HS-27A (cell line): ENCODE data around the gene CYP46A1.

Experiments used
- DNase-seq: peaks from one replicate; pipeline ENCODE4 v3.0.0-alpha.2; 2012; ENCODE audit warnings: low read depth, missing footprints

Gene CYP46A1

DNA sequence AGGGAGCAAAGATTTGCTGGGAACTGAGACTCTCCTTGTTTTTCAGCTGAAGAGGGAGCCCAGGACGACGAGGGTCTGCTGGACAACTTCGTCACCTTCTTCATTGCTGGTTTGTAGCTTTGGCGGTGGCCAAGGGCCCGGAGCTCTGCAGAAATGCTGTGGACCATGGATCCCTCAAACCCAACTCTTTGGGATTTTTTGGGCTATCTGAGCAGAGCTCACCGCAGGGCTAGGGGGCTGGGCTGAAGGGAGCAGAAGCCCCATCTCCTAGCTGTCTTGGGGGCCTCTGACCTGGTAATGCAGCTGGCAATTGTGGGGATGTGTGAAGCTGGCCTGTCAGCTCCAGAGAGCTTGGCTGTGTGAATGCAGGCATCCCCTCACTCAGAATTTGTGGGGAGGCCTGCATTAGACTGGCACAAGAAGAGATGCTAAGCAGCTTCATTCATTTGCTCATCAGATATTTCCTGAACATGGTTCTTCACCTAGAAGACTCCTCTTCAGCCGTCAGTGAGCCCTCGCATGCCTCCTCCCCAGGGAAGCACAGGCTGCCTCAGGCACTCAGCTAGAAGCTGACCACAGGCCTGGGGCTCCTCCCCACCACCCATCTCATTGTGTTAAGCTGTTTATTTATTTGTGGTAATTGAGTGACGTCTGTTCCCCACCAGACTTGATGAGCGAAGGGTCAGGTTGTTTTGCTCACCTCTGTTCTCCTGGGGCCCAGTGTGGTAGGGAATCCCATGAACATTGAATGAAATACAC, 32.2 kb downstream of the CYP46A1 start:
- DNase-seq, result no peak

DNA sequence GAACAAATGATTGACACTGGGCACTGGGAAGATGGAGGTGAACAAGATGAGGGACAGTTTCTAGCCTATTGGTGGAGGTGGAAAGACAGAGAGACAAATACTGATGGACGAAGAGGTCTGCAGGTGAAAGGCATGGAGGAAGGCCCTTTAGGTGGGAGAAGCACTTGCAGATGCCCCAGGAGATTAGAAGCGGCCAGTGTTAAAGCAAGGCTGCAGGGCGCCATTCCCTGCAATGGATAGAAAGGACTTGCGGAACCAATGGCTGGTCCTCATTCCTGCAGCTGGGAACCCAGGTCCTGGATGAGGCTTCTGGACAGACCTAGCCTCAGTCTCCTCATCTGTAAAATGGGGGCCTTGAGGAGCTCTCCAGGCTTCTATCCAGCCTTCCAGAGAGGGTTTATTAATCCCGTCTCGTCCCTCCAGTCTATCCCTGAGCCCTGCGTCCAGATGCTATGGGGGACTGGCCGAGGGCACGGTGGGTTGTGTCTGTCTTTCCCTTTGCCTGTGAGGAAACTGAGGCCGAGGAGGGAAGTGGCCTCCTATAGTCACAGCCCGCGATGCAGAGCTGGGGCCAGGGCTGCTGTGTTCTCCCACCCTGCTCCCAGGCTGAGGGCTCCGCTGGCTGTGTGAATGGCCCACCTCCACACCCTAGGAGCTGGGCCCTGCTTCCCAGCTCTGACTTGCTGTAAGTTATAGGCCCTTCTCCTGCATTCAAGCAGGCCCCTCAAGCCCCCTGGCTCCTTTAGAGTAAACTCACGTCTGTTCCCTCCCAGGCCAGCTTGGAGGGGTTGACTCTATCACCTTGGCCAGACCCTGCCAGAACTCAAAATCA, 33.0 kb downstream of the CYP46A1 start:
- no peak for DNase-seq

DNA sequence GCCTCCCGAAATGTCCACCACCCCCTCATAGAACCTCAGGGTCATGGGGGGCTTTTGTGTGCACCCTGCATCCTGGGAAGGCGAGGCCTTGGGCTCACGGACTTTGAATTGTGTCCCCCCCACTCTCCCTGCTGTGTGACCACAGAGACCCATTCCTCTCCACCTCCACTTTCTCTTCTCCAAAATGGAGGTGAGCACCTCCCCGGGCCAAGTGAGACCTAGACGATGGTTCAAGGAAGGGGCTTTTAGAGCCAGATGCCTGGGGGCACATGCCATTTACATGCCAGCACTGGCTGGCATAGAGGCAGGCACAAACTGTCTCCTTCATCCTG, 33.5 kb downstream of the CYP46A1 start:
- no peak for DNase-seq

DNA sequence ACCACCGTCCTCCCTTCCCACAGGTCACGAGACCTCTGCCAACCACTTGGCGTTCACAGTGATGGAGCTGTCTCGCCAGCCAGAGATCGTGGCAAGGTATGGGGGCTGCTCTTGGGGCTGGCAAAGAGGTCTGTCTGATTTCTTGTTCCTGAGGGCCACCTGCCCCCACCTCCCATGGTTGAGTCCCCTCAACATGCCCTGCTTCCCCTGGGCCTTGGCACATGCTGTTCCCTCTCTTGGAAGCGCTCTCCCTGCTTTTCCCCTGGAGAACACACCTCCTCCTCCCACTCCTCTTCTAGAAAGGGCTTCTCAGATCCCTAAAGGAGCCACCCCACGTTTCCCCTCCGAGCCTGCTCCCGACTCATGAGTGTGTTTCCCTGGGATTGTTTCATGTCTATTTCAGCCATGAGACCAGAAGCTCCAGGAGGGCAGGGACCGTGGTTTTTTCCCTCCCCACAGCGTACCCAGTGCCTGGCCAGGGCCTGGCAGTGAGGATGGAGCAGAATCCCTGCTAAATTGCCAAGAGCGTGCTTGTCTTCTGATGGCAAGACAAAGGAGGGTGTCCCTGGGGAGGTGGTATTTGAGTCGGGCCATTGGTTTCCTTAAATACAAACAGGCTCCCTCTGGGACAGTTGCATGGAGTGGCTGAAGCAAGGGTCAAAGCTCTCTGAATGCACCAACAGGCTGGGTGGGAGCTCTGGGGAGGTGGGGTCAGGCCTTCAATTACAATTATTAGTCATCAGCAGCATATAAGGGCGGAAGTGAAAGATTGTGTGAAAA, 34.1 kb downstream of the CYP46A1 start:
- no peak for DNase-seq

DNA sequence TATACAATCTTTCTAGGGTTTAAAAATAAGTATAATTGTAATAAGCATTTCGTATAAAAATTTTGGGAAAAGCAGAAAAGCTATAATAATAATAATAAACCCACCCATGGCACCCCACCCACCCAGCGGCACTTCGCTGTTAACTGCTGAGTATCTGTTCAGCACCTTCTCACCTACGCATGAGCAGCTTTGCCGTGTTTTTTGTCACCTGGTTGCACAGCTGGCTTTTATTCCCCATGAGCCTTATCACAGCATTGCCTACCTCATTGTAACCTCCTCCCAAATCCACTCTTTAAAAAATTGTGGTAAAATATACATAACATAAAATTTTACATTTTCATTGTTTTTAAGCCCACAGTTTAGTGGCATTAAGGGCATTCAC, 34.7 kb downstream of the CYP46A1 start:
- DNase-seq, result no peak

DNA sequence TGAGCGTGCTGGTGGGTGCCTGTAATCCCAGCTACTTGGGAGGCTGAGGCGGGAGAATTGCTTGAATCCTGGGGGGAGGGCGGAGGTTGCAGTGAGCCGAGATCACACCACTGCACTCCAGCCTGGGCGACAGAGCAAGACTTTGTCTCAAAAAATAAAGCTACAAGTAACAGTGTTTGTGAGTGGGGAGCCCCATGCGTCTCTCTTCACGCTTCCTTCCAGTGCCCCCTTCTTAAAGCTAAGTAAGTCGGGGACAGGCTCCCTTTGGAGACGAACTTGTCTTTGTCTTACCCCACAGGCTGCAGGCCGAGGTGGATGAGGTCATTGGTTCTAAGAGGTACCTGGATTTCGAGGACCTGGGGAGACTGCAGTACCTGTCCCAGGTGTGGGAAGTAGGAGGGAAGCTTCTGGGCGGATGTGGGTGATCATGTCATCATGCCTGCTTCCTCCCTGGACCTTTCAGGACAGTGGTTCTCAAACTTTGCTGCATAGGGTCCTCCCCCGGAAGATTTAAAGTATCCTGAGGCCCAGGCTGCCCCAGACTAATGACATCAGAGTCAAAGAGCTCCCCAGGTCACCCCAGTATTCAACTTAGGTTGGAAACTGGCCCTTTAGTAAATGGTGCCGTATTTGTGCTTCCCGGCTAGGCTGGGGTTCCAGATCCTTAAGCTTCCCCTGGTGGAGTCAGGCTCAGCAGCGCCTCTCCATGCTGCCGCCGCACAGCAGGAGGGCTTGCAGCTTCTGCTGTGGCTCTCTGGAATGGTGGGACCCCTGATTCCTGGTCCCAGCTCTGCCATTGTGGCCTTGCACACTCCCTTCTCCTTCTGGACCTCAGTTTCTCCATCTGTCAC, 37.1 kb downstream of the CYP46A1 start:
- no peak for DNase-seq

DNA sequence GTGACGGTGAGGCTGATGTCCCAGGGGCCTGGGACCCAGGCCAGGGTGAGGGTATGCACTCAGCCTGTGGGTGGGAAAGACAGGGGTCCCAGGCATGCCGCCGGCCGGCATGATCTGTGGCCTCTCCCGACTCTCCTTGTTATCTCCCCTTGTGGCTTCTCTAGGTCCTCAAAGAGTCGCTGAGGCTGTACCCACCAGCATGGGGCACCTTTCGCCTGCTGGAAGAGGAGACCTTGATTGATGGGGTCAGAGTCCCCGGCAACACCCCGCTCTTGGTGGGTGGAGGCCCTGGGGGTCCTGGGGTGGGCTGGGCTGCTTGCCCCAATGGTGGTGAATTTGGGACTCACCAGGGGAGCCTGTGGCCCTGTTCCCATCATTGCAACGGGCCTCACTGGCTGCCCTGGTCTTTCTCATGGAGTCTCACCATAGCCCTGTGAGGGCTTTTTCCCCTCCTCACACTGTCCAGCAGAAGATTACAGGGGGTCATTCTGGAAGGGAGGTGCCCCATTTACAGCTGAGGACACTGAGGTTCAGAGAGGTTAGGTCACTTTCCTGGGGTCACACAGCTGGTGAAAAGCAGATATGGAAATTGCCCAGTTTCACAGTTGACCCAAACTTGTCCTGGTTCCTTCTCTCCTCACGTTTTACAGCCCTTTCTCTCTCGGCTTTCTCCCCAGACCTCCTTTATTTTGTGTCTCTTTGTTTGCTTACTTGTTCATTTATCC, 37.9 kb downstream of the CYP46A1 start:
- no peak for DNase-seq

DNA sequence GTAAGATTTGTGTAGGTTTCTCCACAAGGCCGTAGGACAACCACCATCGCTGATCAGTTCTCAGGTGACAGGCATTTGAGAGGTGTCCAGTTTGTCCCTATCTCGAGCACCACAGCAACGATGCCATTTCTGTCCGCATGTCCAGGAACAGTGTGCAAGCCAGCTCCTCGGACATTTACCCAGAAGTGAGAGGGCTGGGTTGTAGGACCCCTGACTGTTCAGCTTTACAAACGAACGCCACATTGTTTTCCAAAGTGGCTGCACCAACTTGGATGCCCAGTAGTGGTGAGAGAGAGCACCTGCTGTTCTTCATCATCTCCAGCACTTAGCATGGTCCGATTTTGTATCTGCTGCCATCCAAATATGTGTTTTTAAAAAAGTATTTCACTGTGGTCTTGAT, 38.6 kb downstream of the CYP46A1 start:
- DNase-seq, result no peak

DNA sequence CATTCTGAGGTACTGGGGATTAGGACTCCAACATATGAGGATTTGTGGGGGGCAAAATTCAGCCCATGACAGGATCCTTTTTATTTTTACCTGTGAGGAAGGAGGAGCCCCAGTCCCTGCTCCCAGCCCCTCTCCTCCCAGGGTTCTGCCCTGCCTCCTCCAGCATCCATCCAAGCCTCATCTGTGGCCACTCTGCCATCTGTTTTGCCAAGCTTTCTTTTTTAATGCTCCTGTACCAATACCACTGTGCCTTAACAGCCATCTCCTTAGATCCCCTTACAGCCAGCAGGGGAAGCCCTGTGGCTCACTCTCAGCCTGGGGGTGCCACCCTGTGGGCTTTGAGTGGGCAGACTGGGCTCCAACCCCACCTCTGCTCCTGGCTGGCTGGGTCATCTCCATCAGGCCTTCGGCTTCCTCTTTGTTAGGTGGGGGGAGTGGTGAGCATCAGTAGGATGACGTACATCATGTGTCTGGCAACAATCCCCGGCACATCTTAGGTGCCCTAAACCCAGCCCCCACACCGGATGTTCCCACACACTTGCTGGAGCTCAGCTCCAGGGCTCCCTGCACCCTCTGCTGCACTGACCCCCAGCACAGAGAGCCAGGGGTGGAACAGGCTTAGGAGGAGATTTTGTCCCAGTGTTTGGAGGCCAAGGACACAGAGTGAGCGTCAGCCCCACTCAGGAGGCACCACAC, 40.2 kb downstream of the CYP46A1 start:
- no peak for DNase-seq

DNA sequence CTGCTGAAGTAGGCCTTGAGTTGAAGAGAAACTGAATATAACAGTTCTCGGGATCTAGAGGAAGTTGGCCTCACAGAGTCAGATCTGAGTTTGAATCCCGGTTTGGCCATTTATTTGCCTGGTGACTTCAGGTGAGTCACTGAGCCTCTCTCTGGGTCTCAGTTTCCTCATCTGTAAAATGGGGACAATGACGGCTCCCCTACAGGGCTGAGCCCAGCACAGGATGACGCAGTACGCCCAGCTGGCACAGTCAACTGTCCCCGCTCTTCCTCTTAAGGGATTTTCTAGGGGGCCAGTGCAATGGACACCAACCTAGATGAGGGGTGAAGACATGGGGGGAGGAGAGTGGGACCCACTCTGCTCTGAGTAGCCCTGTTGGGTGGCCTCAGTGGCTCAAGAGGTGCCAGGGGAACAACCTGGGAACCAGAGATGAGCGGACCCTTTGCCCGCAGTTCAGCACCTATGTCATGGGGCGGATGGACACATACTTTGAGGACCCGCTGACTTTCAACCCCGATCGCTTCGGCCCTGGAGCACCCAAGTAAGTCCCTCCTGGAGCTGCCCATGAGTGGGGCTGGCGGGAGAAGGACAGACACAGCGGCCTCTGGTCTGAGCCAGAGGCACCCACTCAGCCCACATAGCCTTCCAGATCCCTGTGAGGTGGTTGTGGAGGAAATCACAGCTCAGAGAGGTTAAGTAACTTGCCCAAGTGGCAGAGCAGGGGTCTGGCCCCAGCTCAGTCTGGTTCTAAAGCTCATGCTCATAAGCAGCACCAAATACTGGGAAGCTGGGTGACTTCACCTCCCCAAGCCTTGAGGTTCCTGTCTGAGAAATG, 41.1 kb downstream of the CYP46A1 start:
- no peak for DNase-seq

DNA sequence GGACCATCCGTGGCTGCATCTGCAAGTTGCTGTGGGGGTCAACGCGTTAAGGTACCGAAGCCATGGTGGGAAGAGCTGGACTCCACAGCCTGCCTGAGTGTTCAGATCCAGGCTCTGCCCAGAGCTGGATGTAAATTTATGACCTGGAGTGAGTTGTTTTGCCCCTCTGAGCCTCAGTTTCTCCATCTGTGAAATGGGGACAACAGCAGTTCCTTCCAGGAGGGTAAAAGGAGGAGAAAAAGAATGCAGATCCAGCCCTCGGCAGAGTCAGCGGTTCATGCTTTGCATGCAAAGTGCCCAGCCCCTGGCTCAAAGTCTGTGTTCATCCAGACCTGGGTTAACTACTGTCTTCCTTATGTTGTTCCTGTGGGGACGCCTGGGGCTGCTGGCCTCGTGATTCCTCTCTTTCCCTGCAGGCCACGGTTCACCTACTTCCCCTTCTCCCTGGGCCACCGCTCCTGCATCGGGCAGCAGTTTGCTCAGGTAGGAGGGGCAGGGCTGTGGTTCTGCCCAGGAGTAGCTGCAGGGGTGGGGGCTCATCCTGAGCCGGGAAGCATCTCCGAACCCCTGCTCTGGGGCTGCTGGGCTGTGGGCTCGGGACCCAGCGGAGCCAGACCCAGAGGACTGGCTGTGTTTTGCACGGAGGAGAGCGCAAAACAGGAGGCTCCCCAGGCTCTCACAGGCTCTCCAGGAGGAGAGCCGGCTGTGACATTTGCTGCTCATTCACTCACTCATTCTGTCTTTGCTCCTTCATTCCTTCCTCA, 41.9 kb downstream of the CYP46A1 start:
- DNase-seq, result no peak

DNA sequence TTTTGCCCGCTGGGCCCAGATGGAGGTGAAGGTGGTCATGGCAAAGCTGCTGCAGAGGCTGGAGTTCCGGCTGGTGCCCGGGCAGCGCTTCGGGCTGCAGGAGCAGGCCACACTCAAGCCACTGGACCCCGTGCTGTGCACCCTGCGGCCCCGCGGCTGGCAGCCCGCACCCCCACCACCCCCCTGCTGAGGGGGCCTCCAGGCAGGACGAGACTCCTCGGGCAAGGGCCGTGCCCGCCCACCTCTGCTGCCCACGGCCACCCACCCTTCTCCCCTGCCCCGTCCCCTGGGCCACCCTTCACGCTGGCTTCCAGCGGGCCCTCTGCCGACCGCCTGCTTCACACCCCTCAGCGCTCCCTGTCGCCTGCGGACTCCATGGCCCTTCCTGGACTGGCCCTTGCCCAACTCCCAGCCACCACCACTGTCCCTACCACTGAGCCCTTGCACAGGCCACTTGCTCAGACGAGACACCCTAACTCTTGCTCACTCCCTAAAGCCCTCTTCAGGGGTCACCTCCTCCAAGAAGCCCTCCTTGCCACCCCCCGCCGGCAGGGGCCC, 42.5 kb downstream of the CYP46A1 start:
- DNase-seq, result no peak

DNA sequence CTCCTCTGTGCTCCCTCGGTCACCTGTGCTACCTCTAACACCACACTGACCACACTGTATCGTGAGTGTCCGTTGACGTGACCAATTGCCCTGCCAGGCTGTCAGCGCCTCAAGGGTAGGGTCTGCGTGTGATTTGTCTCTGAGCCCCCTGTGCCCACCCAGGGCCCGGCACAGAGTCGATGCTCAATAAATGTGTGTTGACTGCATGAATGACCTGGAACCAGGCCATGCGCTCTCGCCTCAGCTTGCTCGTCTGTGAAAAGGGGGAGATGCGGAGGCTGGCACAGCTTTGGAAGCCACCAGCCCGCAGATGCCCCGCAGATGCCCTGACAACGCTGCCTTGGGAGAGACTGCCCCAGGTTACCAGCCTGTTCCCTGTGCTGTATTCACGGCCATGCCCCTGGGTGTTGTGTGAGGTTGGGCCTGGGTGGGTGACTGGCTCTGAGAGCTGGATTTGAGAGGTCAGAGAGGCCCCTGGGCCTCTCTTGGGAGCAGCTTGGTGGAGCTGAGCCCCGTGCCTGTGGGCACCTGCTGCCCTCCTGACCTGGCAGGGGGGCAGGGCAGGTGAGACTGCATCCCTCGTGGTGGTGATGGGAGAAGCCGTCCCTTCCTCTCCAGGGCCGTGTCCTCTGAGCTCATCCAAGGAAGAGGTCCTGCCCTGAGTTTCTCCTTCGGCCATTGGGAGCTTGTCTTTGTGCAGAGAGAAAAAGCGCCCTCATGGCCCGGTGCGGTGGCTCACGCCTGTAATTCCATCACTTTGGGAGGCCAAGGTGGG, 43.2 kb downstream of the CYP46A1 start:
- no peak for DNase-seq

DNA sequence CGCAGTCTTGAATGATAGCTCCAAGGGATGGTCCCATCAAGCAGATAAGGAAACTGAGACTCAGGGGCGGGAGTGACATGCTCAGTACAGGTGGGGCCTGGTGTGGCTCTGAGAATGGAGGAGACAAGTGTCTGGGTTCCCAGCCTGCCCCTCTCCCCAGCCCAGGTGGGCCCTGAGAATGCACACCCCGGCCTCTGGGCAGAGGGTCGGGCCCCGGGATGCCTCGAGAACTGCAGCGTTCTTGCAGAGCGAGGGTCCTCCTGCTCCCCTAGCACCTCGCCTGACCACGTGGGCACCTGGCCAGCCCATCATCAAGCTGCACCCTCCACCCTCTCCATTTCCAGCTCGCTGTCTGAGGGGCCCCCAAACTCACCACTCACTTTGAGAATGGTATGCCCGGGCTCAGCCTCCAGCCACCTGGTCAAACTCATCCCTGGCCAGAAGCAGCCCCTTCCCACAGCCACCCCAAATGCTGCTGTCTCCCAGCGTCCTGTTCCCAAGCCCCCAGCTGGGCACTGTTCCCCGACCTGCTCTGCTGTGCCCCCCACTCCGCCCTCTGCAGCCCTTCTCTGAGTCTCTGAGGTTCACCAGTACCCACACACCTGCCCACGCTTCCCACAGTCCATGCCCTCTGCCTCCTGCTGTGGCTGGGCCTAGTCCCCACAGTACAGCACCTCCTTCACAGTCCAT, 44.3 kb downstream of the CYP46A1 start:
- DNase-seq, result no peak

DNA sequence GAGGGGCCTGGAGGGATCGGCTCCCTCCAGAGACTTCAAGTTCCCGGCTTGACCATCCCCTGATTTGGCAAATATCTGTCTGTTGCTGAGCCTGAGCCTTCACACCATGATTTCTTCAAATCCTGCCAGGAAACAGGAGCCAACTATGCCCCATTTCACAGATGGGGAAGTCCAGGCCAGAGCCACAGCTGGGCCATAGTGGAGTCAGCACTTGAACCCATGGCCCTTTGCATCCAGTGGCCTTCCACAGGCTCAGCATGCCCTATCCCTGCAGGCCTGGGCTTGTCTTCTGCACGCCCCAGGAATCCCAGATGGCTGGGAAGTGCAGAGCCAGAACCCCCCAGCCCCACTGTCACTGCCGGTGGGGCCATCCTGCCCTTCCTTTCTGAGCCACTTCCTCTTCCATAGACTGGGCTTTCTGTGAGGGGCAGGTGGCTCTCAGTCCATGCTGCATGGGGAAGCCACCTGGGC, 44.9 kb downstream of the CYP46A1 start:
- DNase-seq, result no peak

DNA sequence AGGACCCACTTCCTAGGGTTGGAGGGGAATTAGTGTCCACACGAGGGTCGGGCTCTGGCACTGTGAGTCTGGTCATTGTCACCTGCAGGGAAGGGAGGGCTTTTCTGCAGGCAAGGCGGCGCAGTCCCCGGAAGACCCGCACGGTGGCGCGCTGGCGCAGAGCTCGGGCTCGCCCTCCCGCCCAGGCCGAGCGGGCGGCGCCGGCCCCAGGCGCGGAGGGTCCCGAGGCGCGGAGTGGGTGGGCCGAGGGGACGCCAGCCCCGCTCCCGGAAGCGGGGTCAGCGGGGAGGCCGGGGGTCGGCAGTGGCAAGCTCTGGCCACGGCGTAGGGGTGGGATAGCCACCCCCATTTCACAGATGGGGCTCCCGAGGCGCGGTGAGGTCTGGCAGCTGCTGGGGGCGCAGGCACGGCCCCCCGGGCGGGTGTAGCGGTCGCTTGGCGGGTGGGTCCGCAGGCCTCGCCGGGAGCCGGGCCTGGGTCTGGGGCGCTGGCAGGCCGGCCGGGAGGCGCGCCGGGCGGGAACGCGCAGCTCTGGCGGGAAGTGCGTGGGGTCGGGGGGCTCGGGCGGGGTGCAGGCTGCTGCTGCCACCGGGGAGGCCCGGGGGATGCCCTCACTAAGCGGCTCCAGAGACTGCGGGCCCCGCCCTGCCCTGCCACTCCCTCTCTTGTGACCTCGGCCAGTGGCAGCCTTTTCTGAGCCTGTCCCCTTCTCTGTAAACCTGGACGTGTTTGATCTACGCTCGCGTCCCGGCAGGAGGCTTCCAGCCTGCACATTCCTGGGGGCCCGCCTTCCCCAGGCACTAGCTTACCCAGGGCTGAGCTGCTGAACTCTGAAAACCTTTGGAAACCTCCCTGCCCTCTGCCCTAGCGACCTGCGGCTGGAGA, 46.1 kb downstream of the CYP46A1 start:
- DNase-seq, result no peak
